ENCODE results near the gene ITGA7.

Gene ITGA7

DNA sequence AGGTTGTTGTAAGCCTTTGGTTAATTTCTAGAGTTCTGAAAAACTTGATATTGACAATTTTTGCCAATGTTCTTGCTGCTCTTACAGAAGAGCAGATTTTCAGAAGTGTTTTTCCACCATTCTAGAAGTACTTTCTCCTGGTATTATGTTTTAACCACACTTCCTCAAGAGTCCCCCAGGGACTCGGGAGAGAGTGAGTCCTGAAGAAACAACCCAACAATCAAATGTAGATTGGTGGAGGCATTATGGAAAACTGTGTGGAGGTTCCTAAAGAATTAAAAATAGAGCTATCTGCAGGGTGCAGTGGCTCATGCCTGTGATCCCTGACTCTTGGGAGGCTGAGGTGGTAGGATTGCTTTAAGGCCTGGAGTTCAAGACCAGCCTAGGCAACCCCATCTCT is 44.3 kb downstream of the ITGA7 start:
- H3K4me2 ChIP-seq (ENCODE audit: low read depth, low read length, poor library complexity, severe bottlenecking): no peak overlapping the region
- TF ChIP-seq, protein P1, sequence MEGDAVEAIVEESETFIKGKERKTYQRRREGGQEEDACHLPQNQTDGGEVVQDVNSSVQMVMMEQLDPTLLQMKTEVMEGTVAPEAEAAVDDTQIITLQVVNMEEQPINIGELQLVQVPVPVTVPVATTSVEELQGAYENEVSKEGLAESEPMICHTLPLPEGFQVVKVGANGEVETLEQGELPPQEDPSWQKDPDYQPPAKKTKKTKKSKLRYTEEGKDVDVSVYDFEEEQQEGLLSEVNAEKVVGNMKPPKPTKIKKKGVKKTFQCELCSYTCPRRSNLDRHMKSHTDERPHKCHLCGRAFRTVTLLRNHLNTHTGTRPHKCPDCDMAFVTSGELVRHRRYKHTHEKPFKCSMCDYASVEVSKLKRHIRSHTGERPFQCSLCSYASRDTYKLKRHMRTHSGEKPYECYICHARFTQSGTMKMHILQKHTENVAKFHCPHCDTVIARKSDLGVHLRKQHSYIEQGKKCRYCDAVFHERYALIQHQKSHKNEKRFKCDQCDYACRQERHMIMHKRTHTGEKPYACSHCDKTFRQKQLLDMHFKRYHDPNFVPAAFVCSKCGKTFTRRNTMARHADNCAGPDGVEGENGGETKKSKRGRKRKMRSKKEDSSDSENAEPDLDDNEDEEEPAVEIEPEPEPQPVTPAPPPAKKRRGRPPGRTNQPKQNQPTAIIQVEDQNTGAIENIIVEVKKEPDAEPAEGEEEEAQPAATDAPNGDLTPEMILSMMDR (conservative IDR thresholded peaks at IDR 0.05; ENCODE audit: low read length): no peak
- TF ChIP-seq EZH2phosphoT487 (IDR thresholded peaks at IDR 0.05; ENCODE audit: borderline replicate concordance): no peak

DNA sequence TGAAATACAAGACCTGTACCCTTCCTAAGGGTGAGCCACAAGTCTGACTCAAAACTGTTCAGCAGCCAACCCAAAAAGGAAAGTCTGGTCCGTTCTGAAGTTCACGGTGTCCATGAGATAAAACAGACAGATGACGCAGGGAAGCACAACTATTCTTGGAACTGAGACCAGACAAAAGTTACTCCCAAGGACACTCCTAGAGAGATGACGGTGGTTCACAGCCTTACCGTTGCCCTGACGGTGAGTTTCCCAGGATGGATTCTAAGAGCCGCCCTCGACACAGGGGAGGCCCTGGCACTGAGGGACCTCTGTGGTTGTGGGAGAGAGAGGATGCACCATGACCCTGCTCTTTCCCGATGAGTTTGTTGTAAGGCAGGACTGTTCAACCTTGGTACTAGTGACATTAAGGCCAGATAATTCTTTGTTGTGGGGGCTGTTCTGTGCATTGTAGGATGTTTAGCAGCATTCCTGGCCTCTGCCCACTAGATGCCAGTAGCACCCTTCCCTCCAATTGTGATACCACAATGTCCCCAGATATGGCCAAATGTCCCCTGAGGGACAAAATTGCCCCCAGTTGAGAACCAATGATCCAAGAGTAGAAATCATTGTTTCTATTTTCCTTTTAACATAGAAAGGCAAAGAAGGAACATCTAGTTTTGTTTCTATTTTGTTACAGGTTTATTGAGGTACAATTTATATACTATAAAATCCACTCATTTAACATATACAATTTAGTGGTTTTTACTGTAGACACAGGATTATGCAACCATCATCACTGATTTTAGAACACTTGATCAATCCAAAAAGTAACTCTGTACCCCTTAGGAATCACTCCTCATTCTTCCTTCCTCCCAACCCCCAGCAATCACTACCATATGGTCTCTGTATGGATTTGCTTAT is 48.0 kb downstream of the ITGA7 start:
- Histone ChIP-seq H3K4me3 (ENCODE audit: low read length, poor library complexity, severe bottlenecking) (no peak overlapping the region), H3K9me2 (replicated peaks; ENCODE audit: low read depth, low read length) (no peaks in the 10 kb centered on the region), H3K9me3 (ENCODE audit: insufficient read depth, low read depth, low read length) (no peaks in the 10 kb centered on the region), H3K36me3 (ENCODE audit: insufficient read depth, low read length) (no peaks in the 10 kb centered on the region), H2AFZ (ENCODE audit: low read length) (no peak overlapping the region), H3K27me3 (ENCODE audit: insufficient read depth, low read length, poor library complexity, severe bottlenecking) (no peaks in the 10 kb centered on the region), H3K4me2 (ENCODE audit: low read depth, low read length, poor library complexity, severe bottlenecking) (no peak overlapping the region), H3K9ac (ENCODE audit: low read depth, low read length, poor library complexity, severe bottlenecking) (no peak overlapping the region), H3K79me2 (ENCODE audit: insufficient read depth, low read length) (no peaks in the 10 kb centered on the region), H3K4me1 (ENCODE audit: insufficient read depth, low read length, poor library complexity, severe bottlenecking) (no peaks in the 10 kb centered on the region), H3F3A (ENCODE audit: low read depth) (no peaks in the 10 kb centered on the region), H4K20me1 (ENCODE audit: insufficient read depth, low read length, poor library complexity, severe bottlenecking) (no peaks in the 10 kb centered on the region)
- TF ChIP-seq, protein P1 (conservative IDR thresholded peaks at IDR 0.05; ENCODE audit: low read length): peak; percentile 71
- TF ChIP-seq EZH2phosphoT487 (IDR thresholded peaks at IDR 0.05; ENCODE audit: borderline replicate concordance): no peak

More for the DNA sequence above, 44.3 kb downstream of the ITGA7 start:
- no peaks in the 10 kb centered on the region for H3K4me1 ChIP-seq (ENCODE audit: insufficient read depth, low read length, poor library complexity, severe bottlenecking)
- H3K9me3 ChIP-seq (ENCODE audit: insufficient read depth, low read depth, low read length): no peaks in the 10 kb centered on the region
- no peaks in the 10 kb centered on the region for H3K9me2 ChIP-seq (replicated peaks; ENCODE audit: low read depth, low read length)
- no peaks in the 10 kb centered on the region for H3K27me3 ChIP-seq (ENCODE audit: insufficient read depth, low read length, poor library complexity, severe bottlenecking)
- H3K79me2 ChIP-seq (ENCODE audit: insufficient read depth, low read length): no peaks in the 10 kb centered on the region
- no peaks in the 10 kb centered on the region for H3F3A ChIP-seq (ENCODE audit: low read depth)
- H2AFZ ChIP-seq (ENCODE audit: low read length): no peak overlapping the region
- H3K36me3 ChIP-seq (ENCODE audit: insufficient read depth, low read length): no peaks in the 10 kb centered on the region
- no peaks in the 10 kb centered on the region for H4K20me1 ChIP-seq (ENCODE audit: insufficient read depth, low read length, poor library complexity, severe bottlenecking)
- no peak overlapping the region for H3K9ac ChIP-seq (ENCODE audit: low read depth, low read length, poor library complexity, severe bottlenecking)
- H3K4me3 ChIP-seq (ENCODE audit: low read length, poor library complexity, severe bottlenecking): no peak overlapping the region

DNA sequence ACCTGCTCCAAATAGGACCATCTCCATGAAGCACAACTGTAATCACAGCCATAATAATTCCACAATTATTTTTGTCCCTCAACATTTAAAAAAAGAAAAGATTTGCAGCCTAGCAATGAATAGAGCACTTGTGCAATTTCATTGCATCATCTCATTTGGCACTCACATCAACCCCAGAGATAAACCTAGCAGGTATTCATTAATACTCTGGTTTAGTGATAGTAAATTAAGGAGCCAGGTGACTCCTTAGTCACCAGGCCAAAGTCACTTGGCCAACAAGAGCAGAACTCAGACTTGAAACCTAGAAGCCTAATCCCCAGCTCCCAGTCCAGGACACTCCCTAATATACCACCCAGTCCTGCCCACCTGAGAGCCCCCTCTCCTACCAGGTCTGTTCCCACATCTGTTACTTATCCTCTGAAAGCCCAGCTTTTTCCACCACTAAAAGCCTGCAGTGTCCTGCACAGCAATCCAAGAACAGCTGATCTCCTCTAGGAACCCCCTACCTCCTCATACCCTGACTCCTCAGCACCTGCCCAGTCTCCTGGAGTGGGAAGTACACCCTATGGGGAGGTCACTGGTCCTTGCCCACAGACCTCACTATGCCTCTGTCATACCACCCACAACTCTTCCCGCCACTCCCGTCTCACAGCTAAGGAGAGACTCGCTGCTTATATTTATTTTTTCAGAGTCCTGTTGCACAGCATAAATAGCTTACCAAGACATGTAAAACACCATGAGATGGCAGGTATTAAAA is 48.9 kb downstream of the ITGA7 start:
- Histone ChIP-seq H3K9ac (ENCODE audit: low read depth, low read length, poor library complexity, severe bottlenecking) (no peak overlapping the region), H4K20me1 (ENCODE audit: insufficient read depth, low read length, poor library complexity, severe bottlenecking) (no peaks in the 10 kb centered on the region), H3K9me3 (ENCODE audit: insufficient read depth, low read depth, low read length) (no peaks in the 10 kb centered on the region), H3K9me2 (replicated peaks; ENCODE audit: low read depth, low read length) (no peaks in the 10 kb centered on the region), H3K36me3 (ENCODE audit: insufficient read depth, low read length) (no peaks in the 10 kb centered on the region), H3K4me1 (ENCODE audit: insufficient read depth, low read length, poor library complexity, severe bottlenecking) (no peaks in the 10 kb centered on the region), H3K27me3 (ENCODE audit: insufficient read depth, low read length, poor library complexity, severe bottlenecking) (no peaks in the 10 kb centered on the region), H3K79me2 (ENCODE audit: insufficient read depth, low read length) (no peaks in the 10 kb centered on the region), H3K4me3 (ENCODE audit: low read length, poor library complexity, severe bottlenecking) (no peak overlapping the region), H3F3A (ENCODE audit: low read depth) (no peaks in the 10 kb centered on the region), H2AFZ (ENCODE audit: low read length) (no peak overlapping the region), H3K4me2 (ENCODE audit: low read depth, low read length, poor library complexity, severe bottlenecking) (no peak overlapping the region)
- TF ChIP-seq, protein P1 (conservative IDR thresholded peaks at IDR 0.05; ENCODE audit: low read length): no peak
- no peak for TF ChIP-seq EZH2phosphoT487 (IDR thresholded peaks at IDR 0.05; ENCODE audit: borderline replicate concordance)
